K562 (cell line): ENCODE data around the gene SDR9C7. TPM values are rescaled to one million over a fixed set of nuclear protein-coding genes. Genes with fewer than 3 reads are reported as not detected.

ENCODE experiments used
- CBFA2T3 ChIP-seq: fragments of 450-650 bp; IDR thresholded peaks from 2 replicates; pipeline ENCODE4 v1.6.1; 2017
- CBX3 ChIP-seq, 2 experiments: IDR thresholded peaks; 1 replicate in 1 of 2; 2 replicates in 1 of 2; pipeline ENCODE4 v1.6.1; 2012; ENCODE audit warnings: inconsistent platforms in 2 of 2, low read length in 2 of 2, borderline replicate concordance in 1 of 2, control low read depth in 1 of 2
- DPF2 ChIP-seq: fragments of 450-650 bp; IDR thresholded peaks from 2 replicates; pipeline ENCODE4 v1.6.1; 2016
- GABPA ChIP-seq: fragments of 200-800 bp; sonication (Bioruptor generic); conservative IDR thresholded peaks from 2 replicates; pipeline ENCODE4 v1.6.1; 2016; ENCODE audit warnings: low read depth, missing genetic modification characterization, missing compliant biosample characterization
- JUND ChIP-seq, 2 experiments: IDR thresholded peaks; 2 replicates in 1 of 2; 3 replicates in 1 of 2; pipeline ENCODE4 v1.6.1; 2011; ENCODE audit warnings: borderline replicate concordance in 2 of 2, low read depth in 2 of 2, low read length in 2 of 2, improper control_type of control experiment in 1 of 2, missing biosample characterization in 1 of 2, missing genetic modification characterization in 1 of 2, missing genetic modification reagents in 1 of 2
- NUFIP1 ChIP-seq: fragments of 450-650 bp; IDR thresholded peaks from 2 replicates; pipeline ENCODE4 v1.6.1; 2018; ENCODE audit not compliant: partially characterized antibody
- RFX5 ChIP-seq: IDR thresholded peaks from 2 replicates; pipeline ENCODE4 v1.6.1; 2011; ENCODE audit warnings: low read depth, mild to moderate bottlenecking, improper control_type of control experiment, low read length
- SMARCA4 ChIP-seq: fragments of 450-650 bp; IDR thresholded peaks from 2 replicates; pipeline ENCODE4 v1.6.1; 2016
- TCF3 ChIP-seq: sonication (generic); formaldehyde crosslinking; IDR thresholded peaks from 2 replicates; pipeline ENCODE4 v1.4.0; 2020; ENCODE audit warnings: mild to moderate bottlenecking, missing genetic modification reagents
- XRCC5 ChIP-seq: fragments of 200-400 bp; formaldehyde crosslinking; IDR thresholded peaks from 2 replicates; pipeline ENCODE4 v1.6.1; 2017; ENCODE audit warnings: low read depth, mild to moderate bottlenecking, low read length
- ZNF318 ChIP-seq, 2 experiments: fragments of 450-650 bp; IDR thresholded peaks; 2 replicates each; pipeline ENCODE4 v1.6.1; 2016; ENCODE audit warnings: mild to moderate bottlenecking in 2 of 2, borderline replicate concordance in 1 of 2, low read depth in 1 of 2, moderate library complexity in 1 of 2
- ZNF609 ChIP-seq: sonication (generic); formaldehyde crosslinking; IDR thresholded peaks from 2 replicates; pipeline ENCODE4 v1.8.1; 2023; ENCODE audit warnings: missing genetic modification reagents, mild to moderate bottlenecking, borderline replicate concordance
- polyA plus RNA-seq, 8 experiments: library from polyadenylated mRNA; depleted of rRNA in 4 of 8; stranded (reverse) in 5 of 8; unstranded in 3 of 8; fragments of >200 nt; fragmentation: Nextera tagmentation in 2 of 8; fragmentation: Illumina TruSeq in 1 of 8; extraction: Ambion mirVana in 2 of 8; extraction: Trizol in 1 of 8; gene quantifications; 2 replicates each; pipeline versions ENCODE4 v1.2.1 to v1.2.3, GENCODE V29; 2011 to 2014; ENCODE audit warnings: inconsistent platforms in 1 of 8, missing spikeins in 1 of 8
- total RNA-seq, 7 experiments: library from RNA; depleted of rRNA in 6 of 7; stranded (reverse); fragments of >200 nt in 6 of 7; fragmentation: Illumina TruSeq in 2 of 7; extraction: Trizol in 2 of 7; gene quantifications; 2 replicates each; pipeline versions ENCODE4 v1.2.1 to v1.2.3, GENCODE V29; 2011 to 2021; ENCODE audit warnings: low replicate concordance in 1 of 7

Gene SDR9C7
- total and polyA plus RNA-seq, 9 of the 15 experiments (the other 6 are each of a cell fraction or from before 2014, with no cell fraction given) = 0.04 to 0.59 (median 0.06) TPM; not detected in 6

DNA sequence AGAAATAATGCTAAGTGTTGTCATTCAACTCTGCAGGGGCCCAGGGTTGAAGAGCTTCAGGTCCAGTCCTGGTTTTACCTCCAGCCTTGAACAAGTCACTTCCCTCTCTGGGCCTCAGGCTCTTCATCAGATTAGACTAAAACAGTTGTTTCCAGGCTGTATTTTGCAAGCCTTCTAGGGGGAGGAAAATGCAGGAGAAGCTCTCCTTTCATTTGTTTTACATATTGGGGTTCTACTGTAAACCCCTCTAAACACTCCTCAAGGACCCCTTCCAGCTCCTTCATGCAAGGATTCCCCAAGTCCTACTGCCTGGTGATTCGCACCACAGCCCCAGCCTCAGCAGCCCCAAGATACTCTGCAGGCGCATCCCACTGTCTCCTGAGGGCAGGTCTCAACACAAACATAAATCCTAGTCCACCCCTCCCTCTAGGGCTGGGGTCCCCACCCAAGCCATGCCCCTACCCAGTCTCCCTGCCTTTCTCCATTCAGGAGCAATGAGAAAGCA, 2.7 kb downstream of the SDR9C7 start (continued):
- TF ChIP-seq JUND (IDR thresholded peaks at IDR 0.05; ENCODE audit: borderline replicate concordance, low read depth, low read length) (peak; percentile 67), JUND (tag; IDR thresholded peaks at IDR 0.05; ENCODE audit: borderline replicate concordance, low read depth, low read length) (peak; percentile 20; the same call in 1 of the 3 replicates), RFX5 (peak; percentile 32; the same call in 1 of the 2 replicates), ZNF609 (no peak), GABPA (peak; percentile 25; the same call in 1 of the 2 replicates), DPF2 (peak; percentile 48), CBX3 (IDR thresholded peaks at IDR 0.05; ENCODE audit: borderline replicate concordance in 1 of 2, low read length in 2 of 2) (peak in 1 of 2 experiments; percentile 36; a peak in 1 of 3 replicates), CBFA2T3 (peak; percentile 23; the same call in 1 of the 2 replicates), ZNF318 (IDR thresholded peaks at IDR 0.05; ENCODE audit: borderline replicate concordance in 1 of 2, low read depth in 1 of 2) (0 out of 4 replicates have a peak, but pooled peaks of 1 of the 2 experiments have one; percentile 3), TCF3 (CRISPR knock-in tag) (0 out of 2 replicates have a peak, but pooled peaks have one; percentile 12), SMARCA4 (peak; percentile 65; the same call in 1 of the 2 replicates), NUFIP1 (peak; percentile 51), XRCC5 (0 out of 2 replicates have a peak, but pooled peaks have one; percentile 24)
